AG09319 (cell line): ENCODE data around the gene PARD3B.
"Not testable (repeated sequence)": the region's sequence is repeated elsewhere in the genome, so short reads cannot be mapped to it uniquely, and the experiment has no call there.

Experiments
- DNase-seq: peaks from one replicate; pipeline ENCODE4 v3.0.0-alpha.2; 2010; ENCODE audit warnings: low read depth; ENCODE audit errors: extremely low read depth
- TF ChIP-seq, protein P1 (sequence below): IDR thresholded peaks from 2 replicates; pipeline ENCODE4 v1.5.1; 2011; ENCODE audit warnings: low read depth, mild to moderate bottlenecking, inconsistent platforms, low read length, moderate library complexity

The PARD3B gene

DNA sequence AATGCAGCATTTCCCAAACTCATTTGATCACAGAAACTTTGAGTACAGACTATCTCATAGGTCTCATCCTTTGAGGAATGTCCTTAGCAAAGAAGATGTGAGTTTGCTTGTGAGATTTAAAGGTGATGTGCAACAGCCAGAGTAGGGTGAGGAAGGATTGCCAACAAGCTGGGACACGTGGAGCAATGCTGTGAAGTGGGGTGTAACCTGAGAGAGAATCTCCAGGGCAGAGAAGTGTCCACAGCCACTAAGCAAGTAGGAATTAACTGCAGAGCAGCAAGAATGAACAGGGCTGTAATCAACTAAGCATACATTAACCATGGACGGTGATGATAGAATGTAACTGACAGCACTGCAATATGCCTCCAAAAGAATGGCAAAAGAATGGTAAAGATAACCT lies 667.1 kb downstream of the PARD3B start:
- no peak for DNase-seq
- TF ChIP-seq, protein P1, sequence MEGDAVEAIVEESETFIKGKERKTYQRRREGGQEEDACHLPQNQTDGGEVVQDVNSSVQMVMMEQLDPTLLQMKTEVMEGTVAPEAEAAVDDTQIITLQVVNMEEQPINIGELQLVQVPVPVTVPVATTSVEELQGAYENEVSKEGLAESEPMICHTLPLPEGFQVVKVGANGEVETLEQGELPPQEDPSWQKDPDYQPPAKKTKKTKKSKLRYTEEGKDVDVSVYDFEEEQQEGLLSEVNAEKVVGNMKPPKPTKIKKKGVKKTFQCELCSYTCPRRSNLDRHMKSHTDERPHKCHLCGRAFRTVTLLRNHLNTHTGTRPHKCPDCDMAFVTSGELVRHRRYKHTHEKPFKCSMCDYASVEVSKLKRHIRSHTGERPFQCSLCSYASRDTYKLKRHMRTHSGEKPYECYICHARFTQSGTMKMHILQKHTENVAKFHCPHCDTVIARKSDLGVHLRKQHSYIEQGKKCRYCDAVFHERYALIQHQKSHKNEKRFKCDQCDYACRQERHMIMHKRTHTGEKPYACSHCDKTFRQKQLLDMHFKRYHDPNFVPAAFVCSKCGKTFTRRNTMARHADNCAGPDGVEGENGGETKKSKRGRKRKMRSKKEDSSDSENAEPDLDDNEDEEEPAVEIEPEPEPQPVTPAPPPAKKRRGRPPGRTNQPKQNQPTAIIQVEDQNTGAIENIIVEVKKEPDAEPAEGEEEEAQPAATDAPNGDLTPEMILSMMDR: no peak

DNA sequence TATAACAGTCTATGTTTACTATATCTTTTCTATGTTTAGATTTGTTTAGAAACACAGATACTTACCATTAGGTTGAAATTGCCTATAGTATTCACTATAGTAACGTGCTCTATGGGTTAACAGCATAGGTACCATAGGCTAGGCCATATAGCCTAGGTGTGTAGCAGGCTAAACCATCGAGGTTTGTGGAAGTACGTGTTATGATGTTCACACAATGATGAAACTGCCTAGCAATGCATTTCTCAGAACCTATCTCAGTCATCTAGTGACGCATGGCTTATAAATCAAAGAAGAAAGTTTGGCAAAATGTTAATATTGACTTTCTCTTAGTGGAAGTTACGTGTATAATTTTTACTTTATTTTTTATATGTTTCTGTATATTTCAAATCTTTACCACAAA lies 670.8 kb downstream of the PARD3B start:
- TF ChIP-seq, protein P1: no peak
- DNase-seq: no peak

DNA sequence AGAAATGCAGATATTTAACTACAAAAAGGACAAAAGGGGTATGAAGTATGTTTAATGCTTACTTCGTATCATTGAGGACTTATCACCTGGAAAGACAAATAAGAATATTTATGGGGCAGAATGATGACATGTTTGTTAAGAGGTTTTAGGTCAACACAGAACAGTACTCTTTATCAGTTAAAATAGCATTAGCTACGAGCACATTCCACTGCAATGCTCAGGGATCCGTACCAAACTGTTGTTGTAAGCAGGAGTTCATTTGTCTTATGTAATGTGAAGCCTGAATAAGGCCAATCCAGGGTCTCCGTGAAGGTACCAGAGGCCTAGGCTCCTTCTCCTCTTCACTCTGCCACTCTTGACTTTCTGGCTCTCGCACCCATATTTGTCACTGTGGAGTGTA lies 671.3 kb downstream of the PARD3B start:
- TF ChIP-seq, protein P1: no peak
- DNase-seq: no peak

DNA sequence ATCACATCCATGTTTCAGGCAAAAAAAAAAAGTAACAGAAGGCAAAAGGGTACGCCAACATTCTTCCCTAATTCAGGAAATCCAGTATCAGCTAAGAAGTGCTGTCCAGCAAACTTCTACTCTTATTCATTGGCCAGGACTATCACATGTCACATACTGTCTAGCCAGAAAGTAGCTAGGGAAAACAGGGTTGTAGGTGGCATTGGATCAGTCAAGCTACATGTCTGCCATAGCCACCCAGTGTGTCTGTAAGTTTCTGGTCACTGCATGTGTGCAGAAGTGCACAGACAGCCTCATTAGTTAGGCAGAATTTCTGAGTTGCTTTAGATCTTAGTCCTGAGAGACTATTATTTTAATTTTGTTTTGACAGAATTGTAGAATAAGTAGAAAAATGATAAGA lies 671.7 kb downstream of the PARD3B start:
- no peak for DNase-seq
- TF ChIP-seq, protein P1: no peak

DNA sequence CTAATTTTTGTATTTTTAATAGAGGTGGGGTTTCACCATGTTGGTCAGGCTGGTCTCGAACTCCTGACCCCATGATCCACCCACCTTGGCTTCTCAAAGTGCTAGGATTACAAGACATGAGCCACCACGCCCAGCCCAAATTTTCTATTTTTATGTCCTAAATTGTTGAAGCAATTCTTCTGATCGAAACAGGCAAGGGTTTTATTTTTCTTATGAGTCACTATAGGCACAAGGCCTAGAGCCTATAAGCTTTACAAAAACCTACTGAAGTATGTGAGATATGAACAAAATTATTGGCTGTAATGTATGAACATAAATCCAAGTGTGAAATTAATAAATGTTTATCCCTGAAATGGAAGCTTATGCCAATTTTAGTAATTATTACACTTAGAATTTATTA lies 672.8 kb downstream of the PARD3B start:
- DNase-seq: no peak
- TF ChIP-seq, protein P1: no peak

DNA sequence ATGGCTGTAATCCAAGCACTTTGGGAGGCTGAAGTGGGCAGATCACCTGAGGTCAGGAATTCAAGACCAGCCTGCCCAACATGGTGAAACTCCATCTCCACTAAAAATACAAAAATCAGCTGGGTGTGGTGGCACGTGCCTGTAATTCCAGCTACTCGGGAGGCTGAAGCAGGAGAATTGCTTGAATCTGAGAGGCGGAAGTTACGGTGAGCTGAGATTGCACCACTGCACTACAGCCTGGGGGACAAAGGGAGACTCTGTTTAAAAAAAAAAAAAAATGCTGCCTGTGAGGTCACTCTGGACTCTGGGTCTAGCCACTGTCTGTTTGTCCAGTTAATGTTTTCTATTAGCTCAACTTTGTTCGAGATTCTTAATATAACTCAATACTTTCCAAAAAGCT lies 673.5 kb downstream of the PARD3B start:
- not testable (repeated sequence) for DNase-seq

DNA sequence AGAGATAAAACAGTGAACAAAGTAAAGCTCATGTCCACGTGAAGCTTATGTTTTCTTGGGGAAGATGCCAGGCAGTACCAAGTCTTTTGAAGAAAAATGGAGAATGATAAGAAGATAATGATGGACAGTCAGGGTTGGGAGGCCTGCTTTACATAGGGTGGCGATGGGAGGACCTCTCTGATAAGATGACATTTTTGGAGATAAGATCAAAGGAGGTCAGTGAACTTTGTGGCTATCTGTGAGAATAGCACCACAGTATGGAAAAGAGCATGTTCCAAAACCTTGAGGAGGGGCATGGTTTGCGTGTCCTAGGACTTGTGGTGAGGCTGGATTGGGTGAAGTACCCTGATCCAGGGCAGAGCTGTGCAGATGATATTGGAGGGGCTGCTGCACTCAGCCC lies 675.3 kb downstream of the PARD3B start:
- DNase-seq: no peak
- TF ChIP-seq, protein P1: no peak

DNA sequence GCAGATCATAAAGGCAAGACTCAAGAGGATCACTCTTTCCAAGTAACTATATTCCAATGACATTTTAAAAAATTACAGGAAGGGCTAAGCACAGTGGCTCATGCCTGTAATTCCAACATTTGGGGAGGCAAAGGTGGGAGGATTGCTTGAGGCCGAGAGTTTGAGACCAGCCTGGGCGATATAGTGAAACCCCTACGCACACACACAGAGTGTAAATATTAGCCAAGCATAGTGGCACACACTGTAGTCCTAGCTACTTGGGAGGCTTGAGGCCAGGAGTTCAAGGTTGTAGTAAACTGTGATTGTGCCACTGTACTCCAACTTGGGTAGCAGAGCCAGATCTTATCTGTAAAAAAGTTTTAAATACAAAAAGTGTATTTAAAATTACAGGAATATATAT lies 686.8 kb downstream of the PARD3B start:
- DNase-seq: no peak
- TF ChIP-seq, protein P1: no peak
